ENCODE measurements around the gene UBL4A.

UBL4A gene

GRCh38 chrX:154483325-154483724, 3.1 kb downstream of the UBL4A start:
- no peak for DNase-seq (ENCODE audit: low read depth in 1 of 2, low spot score in 1 of 2)

GRCh38 chrX:154482786-154483185, 3.6 kb downstream of the UBL4A start:
- no peak for DNase-seq (ENCODE audit: low read depth in 1 of 2, low spot score in 1 of 2)

GRCh38 chrX:154481911-154482601, 4.4 kb downstream of the UBL4A start:
- no peak for DNase-seq (ENCODE audit: low read depth in 1 of 2, low spot score in 1 of 2)

GRCh38 chrX:154481195-154481594, 5.2 kb downstream of the UBL4A start:
- DNase-seq (ENCODE audit: low read depth in 1 of 2, low spot score in 1 of 2): no peak

- peak; percentile 87 to 88 for DNase-seq (ENCODE audit: low read depth in 1 of 2, low spot score in 1 of 2)
Observed at GRCh38 chrX:154478728-154479622, 7.4 kb downstream of the UBL4A start, which contains the start of gene LAGE3. Gene LAGE3 (minus strand): TSS chrX:154479281. CDS start chrX:154478915, 366 bp downstream.

GRCh38 chrX:154477891-154478477, 8.4 kb downstream of the UBL4A start:
- DNase-seq (ENCODE audit: low read depth in 1 of 2, low spot score in 1 of 2): no peak

GRCh38 chrX:154476821-154477220, 9.6 kb downstream of the UBL4A start:
- DNase-seq (ENCODE audit: low read depth in 1 of 2, low spot score in 1 of 2): no peak

- no peak for DNase-seq (ENCODE audit: low read depth in 1 of 2, low spot score in 1 of 2)
Observed at GRCh38 chrX:154473683-154474082, 12.7 kb downstream of the UBL4A start.

- DNase-seq (ENCODE audit: low read depth in 1 of 2, low spot score in 1 of 2): no peak
Observed at GRCh38 chrX:154472685-154473632, 13.5 kb downstream of the UBL4A start.

GRCh38 chrX:154471839-154472684, 14.4 kb downstream of the UBL4A start:
- no peak for DNase-seq (ENCODE audit: low read depth in 1 of 2, low spot score in 1 of 2)

- no peak for DNase-seq (ENCODE audit: low read depth in 1 of 2, low spot score in 1 of 2)
Observed at GRCh38 chrX:154470914-154471568, 15.4 kb downstream of the UBL4A start.

- no peak for DNase-seq (ENCODE audit: low read depth in 1 of 2, low spot score in 1 of 2)
Observed at GRCh38 chrX:154470434-154470833, 16.0 kb downstream of the UBL4A start.

GRCh38 chrX:154469880-154470279, 16.5 kb downstream of the UBL4A start:
- DNase-seq (ENCODE audit: low read depth in 1 of 2, low spot score in 1 of 2): no peak

- DNase-seq (ENCODE audit: low read depth in 1 of 2, low spot score in 1 of 2): no peak
Observed at GRCh38 chrX:154469114-154469513, 17.3 kb downstream of the UBL4A start.

GRCh38 chrX:154468217-154468616, 18.2 kb downstream of the UBL4A start:
- no peak for DNase-seq (ENCODE audit: low read depth in 1 of 2, low spot score in 1 of 2)

- no peak for DNase-seq (ENCODE audit: low read depth in 1 of 2, low spot score in 1 of 2)
Observed at GRCh38 chrX:154467556-154467955, 18.9 kb downstream of the UBL4A start.

GRCh38 chrX:154466907-154467306, 19.5 kb downstream of the UBL4A start:
- no peak for DNase-seq (ENCODE audit: low read depth in 1 of 2, low spot score in 1 of 2)

- DNase-seq (ENCODE audit: low read depth in 1 of 2, low spot score in 1 of 2): no peak
Observed at GRCh38 chrX:154466036-154466435, 20.4 kb downstream of the UBL4A start.

GRCh38 chrX:154465601-154466000, 20.8 kb downstream of the UBL4A start:
- DNase-seq (ENCODE audit: low read depth in 1 of 2, low spot score in 1 of 2): no peak

All from activated CD4-positive, alpha-beta T cell treated with anti-CD3 and anti-CD28 coated beads, Interleukin-2, amount 50 U/mL, for 24 hours (primary cell).